SK-N-SH (cell line): ENCODE results near the gene AUTS2.

Experiments
- CHD2 ChIP-seq: fragments of 150-350 bp; IDR thresholded peaks from 2 replicates; pipeline ENCODE4 v1.6.1; 2018; ENCODE audit warnings: low read length; ENCODE audit not compliant: partially characterized antibody
- CTCF ChIP-seq: fragments of 200-600 bp; sonication (generic); IDR thresholded peaks from 2 replicates; pipeline ENCODE4 v1.6.1; 2017; ENCODE audit warnings: antibody characterized with exemption, mild to moderate bottlenecking, moderate library complexity
- EP300 ChIP-seq, 2 experiments: IDR thresholded peaks; 2 replicates each; pipeline versions ENCODE4 v1.4.0 to v1.6.1; 2012; ENCODE audit warnings: borderline replicate concordance in 1 of 2, low read depth in 1 of 2, low read length in 1 of 2
- EZH2phosphoT487 ChIP-seq: fragments of 200-600 bp; sonication (generic); IDR thresholded peaks from 2 replicates; pipeline ENCODE4 v1.6.1; 2017; ENCODE audit warnings: low read depth, mixed run types, mild to moderate bottlenecking, antibody characterized with exemption, moderate library complexity, borderline replicate concordance
- NFIC ChIP-seq: IDR thresholded peaks from 2 replicates; pipeline ENCODE4 v1.4.0; 2012; ENCODE audit warnings: borderline replicate concordance
- POLR2AphosphoS5 ChIP-seq: IDR thresholded peaks from 2 replicates; pipeline ENCODE4 v1.6.1; 2012; ENCODE audit warnings: low read depth, low read length
- RCOR1 ChIP-seq: fragments of 150-350 bp; IDR thresholded peaks from 2 replicates; pipeline ENCODE4 v1.6.1; 2017; ENCODE audit warnings: antibody characterized with exemption, low read length
- REST ChIP-seq: IDR thresholded peaks from 2 replicates; pipeline ENCODE4 v1.6.1; 2012; ENCODE audit warnings: mild to moderate bottlenecking, low read depth, low read length, moderate library complexity
- RFX5 ChIP-seq: IDR thresholded peaks from 2 replicates; pipeline ENCODE4 v1.6.1; 2012; ENCODE audit warnings: mild to moderate bottlenecking, improper control_type of control experiment, low read length
- SIN3A ChIP-seq: IDR thresholded peaks from 2 replicates; pipeline ENCODE4 v1.6.1; 2012; ENCODE audit warnings: low read depth, mild to moderate bottlenecking, low read length, moderate library complexity, borderline replicate concordance
- SMC3 ChIP-seq: IDR thresholded peaks from 2 replicates; pipeline ENCODE4 v1.6.1; 2012; ENCODE audit warnings: low read depth, low read length, improper control_type of control experiment
- TAF1 ChIP-seq: IDR thresholded peaks from 2 replicates; pipeline ENCODE4 v1.6.1; 2012; ENCODE audit warnings: low read depth, mild to moderate bottlenecking, low read length, moderate library complexity, borderline replicate concordance
- TEAD4 ChIP-seq: IDR thresholded peaks from 2 replicates; pipeline ENCODE4 v1.4.0; 2012; ENCODE audit warnings: mild to moderate bottlenecking, borderline replicate concordance; ENCODE audit not compliant: insufficient read depth
- TF ChIP-seq, protein P1 (sequence below): IDR thresholded peaks from 2 replicates; pipeline ENCODE4 v1.4.0; 2012; ENCODE audit warnings: low read depth

GRCh38 chr7:69833964-69834363 lies 235.7 kb downstream of the AUTS2 start:
- TF ChIP-seq RFX5, result no peak
- TF ChIP-seq CTCF, result no peak
- no peak for TF ChIP-seq EZH2phosphoT487
- TF ChIP-seq NFIC, result no peak
- no peak for TF ChIP-seq CHD2
- TF ChIP-seq SMC3, result no peak
- TF ChIP-seq TEAD4, result no peak
- TF ChIP-seq TAF1, result no peak
- no peak for TF ChIP-seq RCOR1
- no peak for TF ChIP-seq REST
- TF ChIP-seq POLR2AphosphoS5, result no peak
- no peak for TF ChIP-seq EP300 (IDR thresholded peaks at IDR 0.05; ENCODE audit: borderline replicate concordance in 1 of 2, low read depth in 1 of 2, low read length in 1 of 2)
- TF ChIP-seq SIN3A, result no peak
- TF ChIP-seq, protein P1, sequence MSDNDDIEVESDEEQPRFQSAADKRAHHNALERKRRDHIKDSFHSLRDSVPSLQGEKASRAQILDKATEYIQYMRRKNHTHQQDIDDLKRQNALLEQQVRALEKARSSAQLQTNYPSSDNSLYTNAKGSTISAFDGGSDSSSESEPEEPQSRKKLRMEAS, result no peak
